ENCODE data around the gene C11orf71. TPM values are rescaled to one million over a fixed set of nuclear protein-coding genes. Genes with fewer than 3 reads are reported as not detected.

The C11orf71 gene
- total RNA-seq, 1 donor from 2014 or later: 8.8 TPM

- no peak for TF ChIP-seq CTCF (IDR thresholded peaks at IDR 0.05; ENCODE audit: unreplicated experiment)
- H3K9me3 Mint-ChIP-seq: no peaks in the 10 kb centered on the region
- DNase-seq (ENCODE audit: low spot score in 2 of 2, unreplicated experiment in 2 of 2): no peak
- peaks cover 40% of the 10 kb centered on the region for H3K4me1 Mint-ChIP-seq
- H3K27ac Mint-ChIP-seq: peak overlapping the region; percentile 99
- H3K36me3 Mint-ChIP-seq: peaks cover 4% of the 10 kb centered on the region
- H3K27me3 Mint-ChIP-seq (ENCODE audit: low read depth): no peaks in the 10 kb centered on the region
- H3K4me3 Mint-ChIP-seq: peak overlapping the region; percentile 99
These were observed 38.0 kb upstream of the C11orf71 start for GRCh38 chr11:114438303-114438702.

GRCh38 chr11:114433376-114433775 is 33.1 kb upstream of the C11orf71 start:
- no peak for TF ChIP-seq CTCF (IDR thresholded peaks at IDR 0.05; ENCODE audit: unreplicated experiment)
- peaks cover 8% of the 10 kb centered on the region for H3K4me1 Mint-ChIP-seq
- DNase-seq (ENCODE audit: low spot score in 2 of 2, unreplicated experiment in 2 of 2): no peak
- no peaks in the 10 kb centered on the region for H3K27me3 Mint-ChIP-seq (ENCODE audit: low read depth)
- H3K27ac Mint-ChIP-seq: no peak overlapping the region
- H3K4me3 Mint-ChIP-seq: no peak overlapping the region
- peaks cover 4% of the 10 kb centered on the region for H3K36me3 Mint-ChIP-seq
- no peaks in the 10 kb centered on the region for H3K9me3 Mint-ChIP-seq

GRCh38 chr11:114432893-114433292 is 32.6 kb upstream of the C11orf71 start:
- Mint-ChIP-seq H3K4me3 (no peak overlapping the region), H3K4me1 (peaks cover 4% of the 10 kb centered on the region), H3K27me3 (ENCODE audit: low read depth) (no peaks in the 10 kb centered on the region), H3K27ac (no peak overlapping the region), H3K9me3 (no peaks in the 10 kb centered on the region), H3K36me3 (peaks cover 4% of the 10 kb centered on the region)
- no peak for DNase-seq (ENCODE audit: low spot score in 2 of 2, unreplicated experiment in 2 of 2)
- TF ChIP-seq CTCF (IDR thresholded peaks at IDR 0.05; ENCODE audit: unreplicated experiment): no peak

GRCh38 chr11:114430290-114430689 is 30.0 kb upstream of the C11orf71 start:
- Mint-ChIP-seq H3K27me3 (ENCODE audit: low read depth) (no peaks in the 10 kb centered on the region), H3K4me1 (no peaks in the 10 kb centered on the region), H3K9me3 (no peaks in the 10 kb centered on the region), H3K27ac (no peak overlapping the region), H3K36me3 (peaks cover 6% of the 10 kb centered on the region), H3K4me3 (no peak overlapping the region)
- TF ChIP-seq CTCF (IDR thresholded peaks at IDR 0.05; ENCODE audit: unreplicated experiment): no peak
- no peak for DNase-seq (ENCODE audit: low spot score in 2 of 2, unreplicated experiment in 2 of 2)

GRCh38 chr11:114426280-114426679 is 26.0 kb upstream of the C11orf71 start:
- Mint-ChIP-seq H3K27me3 (ENCODE audit: low read depth) (no peaks in the 10 kb centered on the region), H3K9me3 (peaks cover 18% of the 10 kb centered on the region), H3K4me3 (no peak overlapping the region), H3K36me3 (peaks cover 16% of the 10 kb centered on the region), H3K27ac (no peak overlapping the region), H3K4me1 (no peaks in the 10 kb centered on the region)
- no peak for DNase-seq (ENCODE audit: low spot score in 2 of 2, unreplicated experiment in 2 of 2)
- TF ChIP-seq CTCF (IDR thresholded peaks at IDR 0.05; ENCODE audit: unreplicated experiment): no peak

GRCh38 chr11:114416441-114416961 is 16.2 kb upstream of the C11orf71 start:
- H3K9me3 Mint-ChIP-seq: no peaks in the 10 kb centered on the region
- no peak for DNase-seq (ENCODE audit: low spot score in 2 of 2, unreplicated experiment in 2 of 2)
- TF ChIP-seq CTCF (IDR thresholded peaks at IDR 0.05; ENCODE audit: unreplicated experiment): no peak
- H3K36me3 Mint-ChIP-seq: peaks cover 22% of the 10 kb centered on the region
- H3K4me1 Mint-ChIP-seq: no peaks in the 10 kb centered on the region
- no peaks in the 10 kb centered on the region for H3K27me3 Mint-ChIP-seq (ENCODE audit: low read depth)
- H3K4me3 Mint-ChIP-seq: no peak overlapping the region
- no peak overlapping the region for H3K27ac Mint-ChIP-seq

Measured in mesothelial cell of epicardium (in vitro differentiated cells).